Limb (tissue), 2 donors: ENCODE results near the gene ANKRD40CL.

ENCODE experiments used
- DNase-seq, 2 donors: peaks; one replicate each; pipeline ENCODE4 v3.0.0-alpha.2; 2016; ENCODE audit errors: extremely low spot score in 2 of 2

The ANKRD40CL gene

DNA sequence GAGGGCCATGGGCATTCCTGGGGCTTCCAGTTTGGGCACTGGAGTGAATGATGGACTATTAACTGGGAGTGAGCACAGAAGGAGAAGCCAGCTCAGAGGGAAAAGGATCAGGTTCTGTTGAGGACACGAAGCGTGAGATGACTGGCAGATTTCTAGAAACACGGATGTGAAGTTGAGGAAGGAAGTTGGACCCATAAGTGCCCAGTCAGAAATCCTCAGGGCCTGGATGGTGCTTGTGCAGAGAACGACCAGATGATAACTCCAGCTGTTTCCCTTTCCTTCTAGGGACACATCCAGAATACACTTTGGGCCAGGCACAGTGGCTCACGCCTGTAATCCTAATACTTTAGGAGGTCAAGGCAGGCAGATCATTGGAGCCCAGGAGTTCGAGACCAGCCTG lies 23.3 kb upstream of the ANKRD40CL start:
- no peak for DNase-seq

GRCh38 chr17:50787106-50787505 lies 19.8 kb upstream of the ANKRD40CL start:
- DNase-seq = no peak

DNA sequence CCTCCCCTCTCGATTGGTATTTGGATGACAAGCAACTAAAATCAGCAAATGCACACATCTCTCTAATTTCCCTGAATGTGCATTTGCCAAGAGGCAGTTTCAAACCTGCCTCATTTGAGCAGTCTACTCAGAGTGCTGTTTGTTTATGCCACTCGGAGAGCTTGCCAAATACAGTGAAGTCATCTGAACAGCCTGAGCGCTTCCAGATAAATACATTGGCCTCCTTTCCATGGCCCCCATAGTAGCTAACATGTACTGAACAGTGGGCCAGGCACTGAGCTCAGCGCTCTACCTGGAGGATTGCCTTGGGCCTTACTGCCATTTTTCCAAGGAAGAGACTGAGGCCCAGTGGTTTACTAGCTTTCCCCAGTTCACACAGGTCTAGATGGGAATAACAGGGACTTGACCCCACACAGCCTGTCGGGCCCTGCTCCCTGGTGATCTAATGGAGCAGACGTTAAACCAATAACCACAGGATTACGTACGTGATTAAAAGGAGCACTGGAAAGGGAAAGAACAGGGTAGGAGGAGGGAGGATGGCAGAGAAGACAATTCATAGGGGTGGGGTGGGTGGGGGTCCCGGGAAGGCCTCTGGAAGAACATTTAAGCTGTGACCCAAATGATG lies 18.7 kb upstream of the ANKRD40CL start:
- peak in 1 of 2 donors; percentile 51 for DNase-seq

DNA sequence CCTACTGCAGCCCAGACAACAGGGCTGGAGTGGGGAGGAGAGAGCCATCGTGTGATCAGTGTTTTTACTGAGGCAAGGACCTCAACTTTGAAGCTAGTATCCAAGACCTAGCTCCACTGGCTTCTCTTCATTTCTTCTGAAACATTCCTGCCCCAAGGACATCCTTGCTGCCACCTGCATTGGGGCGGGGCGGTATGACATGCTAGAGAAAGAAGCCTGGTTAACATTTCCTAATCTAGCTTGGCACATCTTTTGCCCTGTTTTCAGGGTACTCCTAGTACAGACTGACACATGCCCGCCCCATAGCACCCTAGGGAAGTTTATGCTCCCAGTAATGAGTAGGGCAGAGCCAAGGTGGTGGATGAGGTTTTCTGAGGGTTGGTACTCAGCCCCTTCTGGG lies 17.8 kb upstream of the ANKRD40CL start:
- DNase-seq = no peak

DNA sequence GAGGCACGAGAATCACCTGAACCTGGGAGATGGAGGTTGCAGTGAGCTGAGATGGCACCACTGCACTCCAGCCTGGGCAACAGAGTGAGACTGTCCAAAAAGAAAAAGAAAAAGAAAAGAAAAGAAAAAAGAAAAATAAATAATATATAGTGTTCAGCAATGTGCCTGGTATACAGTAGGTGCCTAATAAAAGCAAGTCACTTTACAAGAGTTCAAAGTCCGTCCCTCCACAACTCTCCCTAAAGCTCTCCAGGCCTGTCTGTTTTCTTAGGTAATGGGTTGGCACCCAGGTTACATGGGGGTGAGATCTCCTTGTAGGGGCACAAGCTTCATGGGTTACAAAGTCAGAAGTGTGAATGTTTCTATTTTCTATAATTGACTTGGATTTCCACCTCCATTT lies 16.6 kb upstream of the ANKRD40CL start:
- DNase-seq = no peak

DNA sequence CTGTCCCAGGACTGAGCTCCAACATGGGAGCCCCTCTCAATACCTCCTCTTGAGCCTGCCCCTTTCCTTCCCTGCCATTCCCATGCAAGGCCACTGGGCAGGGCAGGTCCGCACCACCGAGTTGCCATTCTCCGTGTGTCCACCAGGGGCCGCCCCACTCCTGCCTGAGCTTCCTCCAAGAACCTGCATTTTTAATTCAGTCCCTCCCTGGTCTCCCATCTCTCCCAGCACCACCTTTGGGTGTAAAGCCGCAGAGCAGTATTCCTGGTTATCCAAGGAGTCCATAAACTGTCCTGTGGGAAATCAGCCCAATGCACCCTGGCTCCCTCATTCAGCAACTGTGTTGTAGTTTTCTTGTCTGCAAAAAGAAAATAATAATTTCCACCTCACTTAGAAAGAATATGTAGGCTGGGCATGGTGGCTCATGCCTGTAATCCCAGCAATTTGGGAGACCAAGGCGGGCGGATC lies 15.9 kb upstream of the ANKRD40CL start:
- peak; percentile 73 to 93 for DNase-seq

DNA sequence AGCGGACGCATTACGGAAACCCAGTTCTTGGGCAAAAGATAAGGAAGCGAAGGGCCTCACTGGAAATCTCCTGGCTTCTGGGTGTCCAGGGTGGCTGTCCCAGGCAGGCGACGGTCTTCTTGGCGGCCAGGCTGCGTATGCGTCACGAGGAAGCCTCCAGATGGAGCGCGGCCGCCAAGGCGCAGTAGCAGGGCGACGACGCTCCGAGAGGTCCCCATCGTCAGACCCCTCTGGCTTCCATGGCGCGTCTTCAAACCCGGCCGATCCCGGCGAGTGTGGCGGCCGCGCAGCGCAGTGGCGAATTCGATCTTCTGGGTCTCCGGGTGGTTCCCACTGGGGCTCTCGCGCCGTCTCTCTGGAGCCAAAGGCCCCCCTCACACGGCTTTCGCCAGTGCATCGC lies 13.8 kb upstream of the ANKRD40CL start:
- DNase-seq = no peak

GRCh38 chr17:50779747-50780353 lies 12.5 kb upstream of the ANKRD40CL start:
- DNase-seq = no peak

- no peak for DNase-seq
Observed at GRCh38 chr17:50778988-50779387, 11.7 kb upstream of the ANKRD40CL start.

- DNase-seq = no peak
Observed at GRCh38 chr17:50778471-50778870, 11.2 kb upstream of the ANKRD40CL start.

DNA sequence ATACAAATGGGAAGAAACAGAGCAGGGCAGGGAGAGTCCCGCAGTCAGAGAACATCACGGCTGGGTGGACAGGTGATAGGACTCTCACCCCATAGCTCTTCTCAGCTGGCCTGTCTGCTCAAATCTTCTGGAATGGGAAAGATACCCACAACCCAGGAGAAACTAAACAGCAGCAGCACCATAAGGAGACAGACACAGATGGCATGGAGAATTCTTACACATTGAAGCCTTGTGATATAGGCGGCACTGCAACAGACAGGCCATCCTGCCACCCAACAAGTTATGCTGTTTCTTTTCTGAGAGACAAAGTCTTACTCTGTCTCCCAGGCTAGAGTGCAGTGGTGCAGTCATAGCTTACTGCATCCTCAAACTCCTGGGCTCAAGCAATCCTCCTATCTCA lies 8.6 kb upstream of the ANKRD40CL start:
- DNase-seq = no peak

- DNase-seq = no peak
Observed at GRCh38 chr17:50774225-50774803, 7.0 kb upstream of the ANKRD40CL start.

- DNase-seq = peak in 1 of 2 donors; percentile 13
Observed at GRCh38 chr17:50771991-50772785, 4.9 kb upstream of the ANKRD40CL start.

DNA sequence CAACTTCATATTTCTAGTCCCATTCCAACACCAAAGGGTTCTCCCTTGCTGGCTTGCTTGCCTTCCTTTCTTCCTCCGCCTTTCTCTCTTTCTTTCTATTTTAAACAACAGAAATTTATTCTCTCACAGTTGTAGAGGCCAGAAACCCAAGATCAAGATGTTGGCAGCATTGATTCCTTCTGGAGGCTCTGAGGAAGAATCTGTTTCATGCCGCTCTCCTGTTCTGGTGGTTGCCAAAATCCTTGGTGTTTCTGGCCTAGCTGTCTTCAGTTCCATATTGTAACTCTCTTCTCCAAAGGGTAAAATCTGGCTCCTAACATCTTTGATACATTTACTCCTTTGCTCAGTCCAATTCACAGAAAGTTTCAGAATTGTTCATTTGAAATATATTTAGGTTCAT lies 3.0 kb upstream of the ANKRD40CL start:
- no peak for DNase-seq

GRCh38 chr17:50769884-50770283 lies 2.6 kb upstream of the ANKRD40CL start:
- peak in 1 of 2 donors; percentile 3 for DNase-seq

DNA sequence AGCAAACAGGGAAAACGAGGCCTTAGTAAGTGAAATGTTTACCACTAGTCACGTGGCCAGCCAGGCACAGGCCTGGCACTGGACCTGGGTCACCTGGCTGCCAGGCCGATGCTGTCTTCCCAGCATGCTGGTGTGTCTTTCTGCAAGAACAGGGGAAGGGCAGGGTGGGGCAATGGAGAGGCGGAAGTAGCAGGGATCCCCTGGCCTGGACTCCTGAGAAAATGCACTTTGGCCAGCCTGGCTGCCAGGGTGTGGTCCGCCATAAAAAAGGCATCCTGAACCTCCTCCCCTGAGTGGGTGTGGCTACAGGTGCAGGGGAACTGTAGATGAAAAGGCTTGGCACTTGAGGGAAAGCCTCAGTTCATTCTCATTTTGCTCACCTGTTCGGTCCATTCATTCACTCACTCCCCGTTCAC lies 1.0 kb upstream of the ANKRD40CL start:
- peak in 1 of 2 donors; percentile 8 for DNase-seq

GRCh38 chr17:50767030-50767429 lies 288 bp downstream of the ANKRD40CL start:
- no peak for DNase-seq

DNA sequence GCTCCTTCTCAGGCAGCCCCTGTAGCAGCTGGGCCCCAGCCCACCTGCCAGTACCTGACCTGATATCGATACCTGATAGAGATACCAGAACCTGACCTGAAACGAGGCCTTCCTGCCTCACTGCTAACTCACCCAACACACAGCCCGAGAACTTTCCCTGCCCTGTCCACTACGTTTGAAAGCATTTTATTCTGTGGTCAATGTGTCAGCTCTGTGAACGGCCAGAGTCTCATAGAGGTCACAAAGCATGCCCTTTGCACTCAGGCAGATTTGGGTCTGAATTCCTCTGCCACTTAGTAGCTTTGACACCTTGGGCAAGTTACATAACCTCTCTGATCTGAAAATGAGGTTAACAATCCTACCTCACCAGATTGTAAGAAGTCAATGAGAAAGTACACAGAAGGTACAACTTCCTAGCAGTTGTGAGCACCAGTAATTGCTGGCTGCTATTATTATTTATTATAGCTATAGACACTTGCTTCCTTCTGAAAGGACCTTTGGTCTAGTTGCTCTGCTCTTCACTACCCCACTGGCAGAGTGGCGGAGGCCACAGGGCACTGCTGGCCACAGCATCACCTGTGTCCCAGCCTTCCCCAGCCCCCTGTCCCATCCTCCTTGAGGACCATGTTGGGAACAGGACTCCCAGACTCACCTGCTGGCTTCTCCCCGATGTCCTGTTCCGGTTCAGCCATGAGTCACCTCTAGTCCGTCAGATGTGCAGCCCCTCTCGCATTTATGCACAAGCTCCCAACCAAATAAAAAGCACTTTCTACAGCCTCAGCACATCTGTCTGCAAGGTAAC lies 895 bp downstream of the ANKRD40CL start:
- DNase-seq = no peak

DNA sequence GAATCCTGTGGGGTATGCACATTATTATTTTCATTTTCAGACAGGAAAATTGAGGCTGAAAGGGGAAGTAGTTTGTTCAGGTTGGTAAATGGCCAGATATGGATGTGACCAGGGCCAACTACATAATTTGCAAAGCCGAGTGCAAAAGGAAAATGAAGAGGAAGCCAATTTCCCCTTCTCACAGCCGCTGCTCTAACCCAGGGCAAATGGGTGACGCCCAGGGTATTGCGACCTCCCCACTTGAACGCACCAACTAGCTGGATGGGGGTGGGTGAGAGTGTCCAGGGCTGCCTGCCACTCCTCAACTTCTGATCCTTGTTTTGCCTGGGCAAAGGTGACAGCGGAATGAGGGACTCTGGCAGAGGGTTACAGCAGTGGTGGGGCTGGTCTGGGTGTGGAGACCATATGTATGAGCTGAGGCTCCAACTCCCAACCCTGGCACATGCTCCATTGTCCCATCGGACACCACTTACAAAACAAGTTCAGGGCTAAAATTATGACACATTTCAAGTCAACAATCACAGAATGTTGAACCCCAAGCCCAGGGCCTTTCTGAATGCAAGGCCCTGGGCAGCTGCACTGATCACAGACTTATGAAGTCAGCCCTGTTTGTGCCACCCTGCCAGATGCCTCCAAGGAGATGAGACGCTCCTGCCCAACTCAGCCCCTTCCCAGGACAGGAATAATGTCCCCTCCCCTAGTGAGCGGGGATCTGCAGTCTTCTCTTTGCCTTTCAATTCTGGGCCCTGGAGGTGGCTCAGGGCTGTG lies 1.7 kb downstream of the ANKRD40CL start:
- DNase-seq = peak in 1 of 2 donors; percentile 18

GRCh38 chr17:50764734-50765149 lies 2.6 kb downstream of the ANKRD40CL start:
- no peak for DNase-seq
